HG02938 (cell line): Measurements from ENCODE around the gene EFHC1.
A peak's percentile ranks its signal among the peaks of the same experiment; 100 is the strongest.

ENCODE experiments used
- ATAC-seq: cut with Tn5 transposase; IDR thresholded peaks from one replicate; pipeline ENCODE4 v1.9.1; 2021; ENCODE audit warnings: mild to moderate bottlenecking, moderate library complexity; ENCODE audit not compliant: unreplicated experiment

Gene EFHC1

GRCh38 chr6:52551483-52552277 lies 131.5 kb downstream of the EFHC1 start:
- no peak for ATAC-seq

DNA sequence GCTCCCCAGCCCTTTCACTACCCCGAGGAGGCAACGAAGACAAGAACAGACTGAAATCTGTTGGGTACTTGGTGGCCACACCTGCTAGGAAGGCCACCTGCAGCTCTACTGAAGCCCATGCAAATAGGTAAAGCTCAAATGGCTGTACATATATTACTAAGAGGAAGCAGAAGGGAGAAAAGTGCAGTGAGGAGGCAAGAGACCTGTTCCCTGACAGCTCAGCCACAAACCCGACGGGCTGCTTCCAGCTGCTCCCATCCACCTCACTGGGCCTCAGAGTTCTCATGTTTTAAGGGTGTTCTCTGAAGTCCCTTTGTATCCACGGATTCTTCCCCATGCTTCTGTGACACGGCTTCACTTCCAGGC lies 132.1 kb downstream of the EFHC1 start:
- ATAC-seq: peak; percentile 92

GRCh38 chr6:52553158-52553557 lies 133.0 kb downstream of the EFHC1 start:
- no peak for ATAC-seq

- ATAC-seq: no peak
Observed at GRCh38 chr6:52553719-52554118, 133.6 kb downstream of the EFHC1 start.

- no peak for ATAC-seq
Observed at GRCh38 chr6:52554684-52555280, 134.6 kb downstream of the EFHC1 start.

GRCh38 chr6:52555518-52556233 lies 135.5 kb downstream of the EFHC1 start:
- no peak for ATAC-seq

GRCh38 chr6:52557389-52558265 lies 137.5 kb downstream of the EFHC1 start:
- ATAC-seq: no peak

DNA sequence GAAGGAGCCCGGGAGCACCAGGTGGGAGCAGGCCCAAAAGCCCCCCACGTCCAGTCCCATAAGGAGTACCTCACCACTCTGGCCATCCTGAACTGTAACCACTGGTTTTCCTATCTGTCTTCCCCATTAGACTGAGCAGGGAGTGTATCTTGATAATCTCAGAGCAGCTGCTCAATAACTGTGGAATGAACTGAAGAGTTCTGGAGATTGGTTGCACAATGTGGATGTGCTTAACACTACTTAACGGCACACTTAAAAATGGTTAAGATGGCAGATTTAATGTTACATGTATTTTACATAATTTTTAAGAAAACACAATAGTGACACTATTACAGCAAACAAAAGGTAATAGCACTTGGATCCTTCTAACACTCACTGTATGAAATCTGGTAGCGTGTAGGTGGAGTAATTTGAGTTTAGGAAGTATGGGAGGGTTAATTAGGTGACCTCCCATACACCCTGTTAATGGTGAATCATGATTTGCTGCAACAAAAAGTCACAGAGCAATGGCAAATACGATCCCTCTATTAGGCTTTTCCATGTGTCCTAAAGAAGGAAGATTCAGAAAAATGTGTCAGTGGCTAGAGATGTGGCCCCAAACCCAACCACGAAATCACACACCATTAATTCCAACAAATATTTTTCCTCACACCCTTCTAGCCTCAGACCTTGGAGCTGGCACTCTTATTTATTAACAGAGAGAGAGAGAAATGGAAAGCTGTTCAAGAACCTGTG lies 138.3 kb downstream of the EFHC1 start:
- ATAC-seq: no peak

GRCh38 chr6:52560462-52560861 lies 140.3 kb downstream of the EFHC1 start:
- ATAC-seq: no peak

GRCh38 chr6:52562911-52563310 lies 142.8 kb downstream of the EFHC1 start:
- no peak for ATAC-seq

DNA sequence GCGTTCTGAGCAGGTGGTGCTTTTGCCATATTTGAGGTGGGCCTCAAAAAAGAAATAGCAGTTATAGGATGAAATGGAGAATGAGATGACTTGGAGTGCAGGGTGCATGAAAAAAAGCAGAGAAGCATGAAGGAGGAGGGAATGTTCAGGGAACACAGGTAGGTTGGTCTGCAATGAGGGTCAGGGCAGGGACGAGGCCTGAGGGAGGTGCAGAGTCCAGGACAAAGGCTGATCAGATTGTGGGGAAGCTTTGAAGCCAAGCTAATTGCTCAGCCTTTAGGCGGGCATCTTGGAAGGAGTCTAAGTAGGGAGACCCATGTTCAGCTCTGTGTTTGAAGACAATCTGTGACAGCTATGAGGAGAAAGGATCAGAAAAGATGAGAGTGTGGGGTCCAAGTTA lies 144.7 kb downstream of the EFHC1 start:
- ATAC-seq: no peak

- ATAC-seq: peak; percentile 46
Observed at GRCh38 chr6:52566201-52566600, 146.1 kb downstream of the EFHC1 start.

DNA sequence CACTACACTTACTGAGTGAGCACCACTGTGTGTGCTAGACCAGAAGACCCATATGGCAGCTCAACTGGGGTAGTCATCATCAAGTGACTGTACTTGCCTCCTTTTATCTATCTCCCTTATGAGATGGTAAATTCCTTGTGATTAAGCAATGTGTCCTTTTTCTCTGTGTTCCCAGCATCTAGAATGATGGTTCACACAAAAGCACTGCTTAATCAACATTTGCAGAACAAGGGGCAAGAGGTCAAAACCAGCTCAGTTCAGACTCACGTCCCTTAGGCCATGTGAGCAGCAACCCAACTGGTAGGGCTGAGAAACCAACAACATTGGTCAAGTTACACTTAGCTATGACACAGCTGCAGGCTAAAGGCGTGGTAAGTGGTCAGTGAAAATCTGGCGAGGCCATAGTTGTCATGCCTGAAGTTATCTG lies 146.7 kb downstream of the EFHC1 start:
- no peak for ATAC-seq

GRCh38 chr6:52568320-52568719 lies 148.2 kb downstream of the EFHC1 start:
- ATAC-seq: no peak

GRCh38 chr6:52570291-52570700 lies 150.2 kb downstream of the EFHC1 start:
- no peak for ATAC-seq

DNA sequence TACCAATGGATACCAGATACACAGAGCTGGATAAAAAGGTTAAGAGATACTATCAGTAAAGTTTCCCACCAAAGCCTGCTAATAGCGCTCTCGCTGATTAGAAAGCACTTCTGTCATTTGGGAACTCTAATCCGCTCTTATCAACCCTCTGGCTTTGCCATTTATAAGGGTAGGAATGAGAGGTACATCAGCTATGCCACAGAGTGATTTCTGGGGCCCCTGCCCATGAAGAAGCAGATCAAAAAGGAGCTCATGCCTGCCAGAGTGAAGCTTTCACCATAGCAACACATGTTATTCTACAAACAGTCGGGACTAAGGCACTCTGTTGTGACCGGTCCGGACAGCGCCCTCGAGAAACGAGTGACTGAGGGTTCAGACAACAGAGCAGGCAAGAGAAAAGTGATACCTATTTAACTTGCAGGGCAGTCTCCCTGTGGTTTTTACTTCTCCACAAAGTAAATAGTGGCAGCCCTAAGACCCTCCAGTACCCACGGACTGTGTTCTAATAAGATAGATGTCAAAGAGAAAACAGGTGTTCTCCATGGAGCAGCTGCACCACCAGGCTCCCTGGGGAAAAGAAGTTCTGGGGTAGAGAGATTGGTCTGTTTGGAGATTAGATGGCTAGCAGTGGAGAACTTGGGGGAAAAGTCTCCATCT lies 151.1 kb downstream of the EFHC1 start:
- no peak for ATAC-seq

DNA sequence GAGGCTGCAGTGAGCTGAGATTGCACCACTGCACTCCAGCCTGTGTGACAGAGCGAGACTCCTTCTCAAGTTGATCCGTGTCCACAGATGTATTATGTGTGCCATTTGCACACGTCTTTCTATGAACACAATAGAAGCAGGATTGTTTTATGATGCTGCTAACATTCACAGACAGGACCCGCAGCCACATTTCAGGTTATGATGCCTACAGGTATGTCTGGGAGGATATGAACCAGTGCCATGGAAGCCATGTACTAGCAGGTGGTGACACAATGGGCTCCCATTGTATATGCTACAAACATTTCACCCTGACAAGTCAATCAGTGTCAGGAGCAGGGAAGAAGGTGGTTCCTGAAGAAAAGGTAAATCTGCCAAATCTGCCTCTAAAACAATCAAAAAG lies 152.4 kb downstream of the EFHC1 start:
- ATAC-seq: no peak

DNA sequence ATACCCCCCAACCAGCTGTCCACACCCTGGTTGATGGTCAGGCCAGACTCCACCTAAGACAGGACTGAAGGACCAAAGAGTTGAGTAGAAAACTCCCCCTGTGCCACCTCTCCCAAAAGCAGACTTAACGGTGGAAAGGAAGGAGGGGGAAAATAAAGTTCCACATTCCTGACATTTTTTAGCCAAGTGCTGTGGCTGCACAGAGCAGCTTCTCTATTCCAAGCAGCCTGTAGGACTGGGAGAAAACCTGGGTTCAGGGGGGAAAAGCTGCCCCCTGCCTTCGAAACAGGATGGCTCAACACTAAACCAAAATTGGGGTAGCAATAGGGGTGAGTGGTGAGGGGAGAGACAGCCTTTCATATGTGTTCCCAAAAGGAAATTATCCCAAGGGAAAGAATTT lies 153.2 kb downstream of the EFHC1 start:
- ATAC-seq: no peak
